Smooth muscle cell (in vitro differentiated cells): ENCODE results near the gene CXCL16. TPM values are rescaled to one million over a fixed set of nuclear protein-coding genes. Genes with fewer than 3 reads are reported as not detected.
A peak's percentile ranks its signal among the peaks of the same experiment; 100 is the strongest.

Experiments used
- DNase-seq: peaks from one replicate; lab custom pipeline; 2025; ENCODE audit not compliant: unreplicated experiment; lab: John Stamatoyannopoulos, UW
- H2AFZ ChIP-seq: fragments of 200-600 bp; sonication (generic); 2 replicates; pipeline ENCODE4 v1.6.0; 2016; ENCODE audit warnings: antibody characterized with exemption, low read depth, mild to moderate bottlenecking
- H3F3A ChIP-seq: fragments of 200-600 bp; sonication (generic); 2 replicates; pipeline ENCODE4 v1.6.0; 2017; ENCODE audit warnings: antibody characterized with exemption, low read depth
- H3K27ac ChIP-seq: fragments of 200-600 bp; sonication (generic); 2 replicates; pipeline ENCODE4 v1.5.1; 2016; ENCODE audit warnings: low read depth, mild to moderate bottlenecking
- H3K27me3 ChIP-seq: fragments of 200-600 bp; sonication (generic); 2 replicates; pipeline ENCODE4 v1.6.1; 2016; ENCODE audit warnings: low read depth, mild to moderate bottlenecking
- H3K36me3 ChIP-seq: fragments of 200-600 bp; sonication (generic); 2 replicates; pipeline ENCODE4 v1.5.1; 2016; ENCODE audit warnings: low read depth
- H3K4me1 ChIP-seq: fragments of 200-600 bp; sonication (generic); 2 replicates; pipeline ENCODE4 v1.5.1; 2016; ENCODE audit warnings: low read depth
- H3K4me2 ChIP-seq: fragments of 200-600 bp; sonication (generic); 2 replicates; pipeline ENCODE4 v1.6.0; 2016; ENCODE audit warnings: mild to moderate bottlenecking
- H3K4me3 ChIP-seq: fragments of 200-600 bp; sonication (generic); 2 replicates; pipeline ENCODE4 v1.5.1; 2016; ENCODE audit warnings: mild to moderate bottlenecking
- H3K79me2 ChIP-seq: fragments of 200-600 bp; sonication (generic); 2 replicates; pipeline ENCODE4 v1.6.0; 2016; ENCODE audit warnings: low read depth, mild to moderate bottlenecking
- H3K9ac ChIP-seq: fragments of 200-600 bp; sonication (generic); 2 replicates; pipeline ENCODE4 v1.6.0; 2016; ENCODE audit warnings: low read depth
- H3K9me3 ChIP-seq: fragments of 200-600 bp; sonication (generic); replicated peaks from 2 replicates; pipeline ENCODE4 v1.5.1; 2016; ENCODE audit warnings: low read depth
- H4K20me1 ChIP-seq: fragments of 200-600 bp; sonication (generic); 2 replicates; pipeline ENCODE4 v1.6.0; 2016; ENCODE audit warnings: low read depth
- CTCF ChIP-seq: fragments of 200-600 bp; sonication (generic); IDR thresholded peaks from 2 replicates; pipeline ENCODE4 v1.5.1; 2017; ENCODE audit warnings: borderline replicate concordance, mild to moderate bottlenecking, antibody characterized with exemption; ENCODE audit not compliant: insufficient read depth, poor library complexity, severe bottlenecking
- WGBS: methylation state at CpG from one replicate; pipeline ENCODE4 v1.1.7; 2016; ENCODE audit warnings: low lambda C conversion rate; 5-methylcytosine and 5-hydroxymethylcytosine counted together
- polyA plus RNA-seq: library from polyadenylated mRNA; unstranded; fragments of >200 nt; fragmentation: Nextera tagmentation; extraction: Ambion mirVana; gene quantifications from 2 replicates; pipeline ENCODE4 v1.2.1, GENCODE V29; 2016
- total RNA-seq: library from RNA; depleted of rRNA; stranded (reverse); fragments of >200 nt; gene quantifications from 2 replicates; pipeline ENCODE4 v1.2.3, GENCODE V29; 2014

CXCL16 gene
- total and polyA plus RNA-seq, 2 experiments from 2014 or later = 2.3 to 3.2 TPM

DNA sequence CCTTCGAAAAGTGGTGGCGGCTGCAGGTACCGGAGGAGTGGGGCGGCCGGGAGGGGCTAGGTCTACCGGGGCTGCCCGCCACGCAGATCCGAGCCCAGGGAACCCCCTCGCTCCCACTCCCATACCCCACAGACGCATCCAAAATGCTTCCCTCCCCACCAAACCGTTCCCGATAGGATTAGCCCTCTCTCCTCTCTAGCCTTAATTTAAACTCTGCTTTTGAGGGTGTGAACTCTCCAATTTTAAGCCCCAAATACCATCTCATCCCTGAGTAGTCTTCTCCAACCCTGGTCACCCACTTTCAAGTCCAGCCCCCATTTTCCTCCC lies 260 bp upstream of the CXCL16 start:
- Histone ChIP-seq H3K9ac (no peak overlapping the region), H3K27me3 (peaks cover 71% of the 10 kb centered on the region), H3K4me2 (peak overlapping the region; percentile 96), H3K36me3 (no peaks in the 10 kb centered on the region), H2AFZ (no peak overlapping the region), H3K4me1 (peaks cover 11% of the 10 kb centered on the region), H3K4me3 (peak overlapping the region; percentile 93), H4K20me1 (no peaks in the 10 kb centered on the region), H3F3A (no peaks in the 10 kb centered on the region), H3K9me3 (no peaks in the 10 kb centered on the region), H3K27ac (no peak overlapping the region), H3K79me2 (no peaks in the 10 kb centered on the region)
- no peak for DNase-seq
- no peak for TF ChIP-seq CTCF
- WGBS = 13% methylated on average over 11 of the region's 13 CpGs

DNA sequence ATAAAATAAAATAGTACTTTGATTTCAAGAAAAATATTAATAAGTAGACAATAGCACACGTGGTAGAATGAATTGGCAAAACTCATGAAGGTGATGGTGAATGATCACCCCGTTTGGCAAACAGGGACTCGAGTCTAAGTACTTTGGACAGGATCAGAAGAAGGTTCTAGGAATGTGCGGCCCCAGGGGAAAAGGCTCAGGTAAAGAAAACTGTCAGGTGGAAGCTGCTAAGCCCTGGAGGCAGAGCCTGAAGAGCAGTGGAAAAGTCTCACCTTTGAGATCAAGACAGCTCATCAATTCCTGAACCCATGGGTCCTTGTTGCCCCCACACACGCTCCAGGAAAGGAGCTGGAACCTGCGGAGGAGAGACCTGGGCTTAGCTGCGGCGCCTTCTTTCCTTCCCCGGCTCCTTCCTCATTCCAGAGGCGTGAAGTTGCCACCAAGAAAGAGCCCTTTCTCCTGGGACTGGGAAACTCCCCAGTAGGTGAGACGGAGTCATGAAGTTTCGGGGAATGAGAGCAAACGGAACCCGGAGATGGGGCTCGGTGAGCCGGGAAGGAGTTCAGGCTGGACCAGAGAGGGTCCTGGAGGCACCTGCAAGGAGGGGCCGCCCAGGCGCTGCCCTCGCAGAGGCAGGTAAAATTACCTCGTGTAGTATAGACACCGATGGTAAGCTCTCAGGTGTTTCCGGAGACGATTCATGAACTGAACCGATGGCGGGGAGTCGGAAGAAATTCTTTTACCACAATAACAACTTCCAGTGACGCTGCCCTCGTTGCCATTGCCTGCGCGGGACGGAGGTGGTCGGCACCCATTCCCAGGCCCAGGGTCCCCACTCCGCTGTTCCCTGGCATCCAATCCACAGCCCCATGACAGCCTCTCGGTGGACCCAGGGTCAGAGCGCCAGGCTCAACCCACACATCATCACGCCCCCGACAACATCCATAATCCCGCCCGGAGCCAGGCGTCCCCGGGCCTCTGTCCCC lies 1.3 kb downstream of the CXCL16 start:
- Histone ChIP-seq H3K9ac (peak overlapping the region; percentile 51), H3K27ac (no peak overlapping the region)

DNA sequence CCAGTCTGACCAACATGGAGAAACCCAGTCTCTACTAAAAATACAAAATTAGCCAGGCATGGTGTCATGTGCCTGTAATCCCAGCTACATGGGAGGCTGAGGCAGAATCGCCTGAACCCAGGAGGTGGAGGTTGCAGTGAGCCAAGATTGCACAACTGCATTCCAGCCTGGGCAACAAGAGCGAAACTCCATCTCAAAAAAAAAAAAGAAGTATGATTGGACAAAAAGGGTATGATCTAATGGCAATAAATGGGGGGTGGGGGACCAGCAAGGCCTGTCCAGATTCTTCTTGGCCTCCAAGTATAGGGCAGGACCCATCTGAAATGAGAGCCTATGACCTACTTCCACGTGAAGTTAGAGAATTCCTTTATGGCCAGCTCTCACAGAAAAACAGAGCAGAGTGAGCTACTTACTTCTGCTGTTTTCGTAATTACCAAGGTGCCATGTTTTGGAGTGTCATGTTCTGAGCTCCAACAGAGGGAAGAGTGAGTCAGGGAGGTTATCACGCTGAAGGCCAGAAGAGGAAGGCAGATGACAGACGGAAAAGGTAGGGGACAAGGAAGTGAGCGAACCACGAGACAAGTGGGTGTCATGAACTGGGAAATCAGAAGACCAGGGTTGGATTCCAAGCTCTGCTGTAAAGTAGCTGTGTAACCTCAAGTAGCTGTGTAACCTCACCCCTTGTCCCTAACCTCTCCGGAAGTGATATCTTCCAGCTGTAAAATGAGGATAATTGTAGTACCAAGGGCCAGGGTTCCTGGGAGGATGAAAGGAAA lies 3.7 kb downstream of the CXCL16 start:
- 74% methylated on average over 9 of the region's 9 CpGs for WGBS
- TF ChIP-seq CTCF = no peak
- Histone ChIP-seq H3K27ac (no peak overlapping the region), H4K20me1 (peaks cover 4% of the 10 kb centered on the region), H3K79me2 (no peaks in the 10 kb centered on the region), H3K36me3 (no peaks in the 10 kb centered on the region), H3K4me2 (no peak overlapping the region), H2AFZ (no peak overlapping the region), H3K27me3 (peaks cover 47% of the 10 kb centered on the region), H3K9me3 (no peaks in the 10 kb centered on the region), H3F3A (no peaks in the 10 kb centered on the region), H3K4me3 (no peak overlapping the region), H3K4me1 (peaks cover 11% of the 10 kb centered on the region), H3K9ac (no peak overlapping the region)
- DNase-seq = no peak

More for the DNA sequence above, 1.3 kb downstream of the CXCL16 start:
- WGBS = 14% methylated on average over 41 of the region's 41 CpGs
- Histone ChIP-seq H4K20me1 (no peaks in the 10 kb centered on the region), H3K4me3 (peak overlapping the region; percentile 93), H3K27me3 (peaks cover 59% of the 10 kb centered on the region), H2AFZ (peak overlapping the region; percentile 97), H3K9me3 (no peaks in the 10 kb centered on the region), H3K4me2 (peak overlapping the region; percentile 96), H3K4me1 (peaks cover 11% of the 10 kb centered on the region), H3K79me2 (no peaks in the 10 kb centered on the region), H3F3A (no peaks in the 10 kb centered on the region), H3K36me3 (no peaks in the 10 kb centered on the region)
- no peak for TF ChIP-seq CTCF
- DNase-seq = no peak
